ENCODE data around the gene STK26.

DNA sequence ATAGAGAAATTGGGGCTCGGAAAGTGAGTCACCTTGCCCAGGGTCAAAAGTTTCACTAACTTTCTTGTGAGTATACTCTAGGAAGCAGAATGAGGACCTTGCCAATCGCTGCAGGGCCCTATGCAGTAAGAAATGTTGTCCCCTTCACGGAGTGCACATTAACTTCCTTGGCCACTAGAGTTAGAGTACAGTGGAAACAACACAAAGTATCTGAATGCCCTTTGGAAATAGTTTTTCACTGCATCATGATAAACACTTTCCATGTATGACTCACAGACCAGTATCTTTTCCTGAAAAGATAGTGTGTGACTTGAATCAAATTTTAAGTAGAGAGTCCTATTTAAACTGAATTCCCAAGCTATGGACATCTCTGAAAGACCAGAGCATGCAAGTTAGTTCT lies 45.5 kb upstream of the STK26 start:
- TF ChIP-seq POLR2A (IDR thresholded peaks at IDR 0.05) = no peak
- TF ChIP-seq, protein P1, sequence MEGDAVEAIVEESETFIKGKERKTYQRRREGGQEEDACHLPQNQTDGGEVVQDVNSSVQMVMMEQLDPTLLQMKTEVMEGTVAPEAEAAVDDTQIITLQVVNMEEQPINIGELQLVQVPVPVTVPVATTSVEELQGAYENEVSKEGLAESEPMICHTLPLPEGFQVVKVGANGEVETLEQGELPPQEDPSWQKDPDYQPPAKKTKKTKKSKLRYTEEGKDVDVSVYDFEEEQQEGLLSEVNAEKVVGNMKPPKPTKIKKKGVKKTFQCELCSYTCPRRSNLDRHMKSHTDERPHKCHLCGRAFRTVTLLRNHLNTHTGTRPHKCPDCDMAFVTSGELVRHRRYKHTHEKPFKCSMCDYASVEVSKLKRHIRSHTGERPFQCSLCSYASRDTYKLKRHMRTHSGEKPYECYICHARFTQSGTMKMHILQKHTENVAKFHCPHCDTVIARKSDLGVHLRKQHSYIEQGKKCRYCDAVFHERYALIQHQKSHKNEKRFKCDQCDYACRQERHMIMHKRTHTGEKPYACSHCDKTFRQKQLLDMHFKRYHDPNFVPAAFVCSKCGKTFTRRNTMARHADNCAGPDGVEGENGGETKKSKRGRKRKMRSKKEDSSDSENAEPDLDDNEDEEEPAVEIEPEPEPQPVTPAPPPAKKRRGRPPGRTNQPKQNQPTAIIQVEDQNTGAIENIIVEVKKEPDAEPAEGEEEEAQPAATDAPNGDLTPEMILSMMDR (IDR thresholded peaks at IDR 0.05) = no peak

All from gastroesophageal sphincter (tissue), 3 donors.